IPS-15b (cell line): ENCODE measurements around the gene RAI1.

Experiments used
- H3K27me3 ChIP-seq: one replicate; pipeline ENCODE4 v1.6.1; 2013; ENCODE audit warnings: low read length; ENCODE audit not compliant: control insufficient read depth, insufficient read depth
- H3K36me3 ChIP-seq: one replicate; pipeline ENCODE4 v1.6.1; 2013; ENCODE audit warnings: low read length; ENCODE audit not compliant: control insufficient read depth, insufficient read depth
- H3K4me1 ChIP-seq: one replicate; pipeline ENCODE4 v1.6.1; 2013; ENCODE audit warnings: mild to moderate bottlenecking, low read length; ENCODE audit not compliant: control insufficient read depth, insufficient read depth
- H3K4me3 ChIP-seq: one replicate; pipeline ENCODE4 v1.5.1; 2013; ENCODE audit warnings: low read depth, low read length
- H3K9ac ChIP-seq: one replicate; pipeline ENCODE4 v1.6.1; 2013; ENCODE audit warnings: low read depth, mild to moderate bottlenecking, low read length
- H3K9me3 ChIP-seq: one replicate; pipeline ENCODE4 v1.6.1; 2013; ENCODE audit warnings: mild to moderate bottlenecking, low read length; ENCODE audit not compliant: control insufficient read depth, insufficient read depth

The RAI1 gene

DNA sequence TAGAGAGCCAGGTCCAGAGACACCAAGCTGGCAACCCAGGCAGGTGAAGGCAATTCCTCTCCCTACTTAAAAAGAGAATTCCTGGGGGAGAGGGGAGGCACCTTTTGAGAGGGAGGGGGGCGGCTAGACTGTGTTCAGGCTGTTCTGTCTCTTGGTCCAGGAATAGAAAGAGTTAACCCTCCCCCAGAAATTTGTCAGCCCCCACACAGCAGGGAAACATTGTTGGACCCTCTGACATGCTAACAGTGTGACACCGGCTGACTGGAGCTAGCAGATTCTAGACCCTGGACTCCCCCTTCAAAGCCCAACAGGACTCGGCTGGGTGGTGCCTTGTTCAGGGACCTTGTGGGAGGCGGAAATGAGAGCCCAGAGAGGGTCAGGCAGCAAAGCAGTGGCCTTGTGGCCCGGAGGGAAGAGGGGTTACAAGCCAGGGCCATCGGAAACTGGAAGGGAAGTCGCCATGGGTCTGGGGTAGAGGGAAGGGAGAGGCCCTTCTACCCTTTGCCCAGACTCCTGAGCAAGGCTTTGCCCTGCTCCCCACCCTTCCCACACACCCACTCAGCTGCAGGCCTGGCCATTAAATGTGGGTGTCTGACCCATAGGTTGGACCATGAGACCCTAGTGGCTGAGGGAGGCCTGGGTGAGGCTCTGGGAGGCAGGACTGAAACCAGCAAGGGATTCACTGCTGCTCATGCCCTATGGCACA lies 44.6 kb downstream of the RAI1 start:
- H3K36me3 ChIP-seq: no peaks in the 10 kb centered on the region
- peaks cover 90% of the 10 kb centered on the region for H3K27me3 ChIP-seq
- peaks cover 9% of the 10 kb centered on the region for H3K4me1 ChIP-seq
- no peak overlapping the region for H3K9ac ChIP-seq
- no peak overlapping the region for H3K4me3 ChIP-seq
- no peaks in the 10 kb centered on the region for H3K9me3 ChIP-seq

DNA sequence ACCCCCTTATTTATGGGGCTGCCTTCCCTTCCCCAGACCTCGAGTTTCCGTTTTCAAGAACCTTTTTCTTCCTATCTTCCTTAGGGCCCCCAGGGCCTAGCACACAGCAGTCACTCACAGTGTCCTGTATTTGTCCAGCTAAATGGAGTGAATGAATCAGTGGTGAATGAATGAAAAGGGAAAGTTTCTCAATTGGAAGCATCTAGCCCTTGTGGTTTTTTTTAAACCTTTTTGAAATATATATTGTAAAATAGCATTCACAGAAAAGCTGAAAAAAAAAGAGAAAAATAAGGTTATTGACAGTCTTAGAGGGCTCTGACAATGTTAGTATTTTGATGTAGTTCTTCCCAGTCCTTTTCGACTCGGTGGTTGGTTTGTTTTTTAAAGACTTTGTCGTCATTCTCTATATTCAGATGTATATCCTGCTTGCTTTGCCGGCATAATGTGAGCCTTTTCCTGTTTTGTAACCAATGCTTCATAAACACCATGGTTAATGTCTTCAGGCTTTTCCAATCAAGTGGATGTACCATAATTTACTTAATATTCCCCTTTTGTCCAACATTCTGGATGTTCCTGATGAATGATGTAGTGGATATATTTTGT lies 45.3 kb downstream of the RAI1 start:
- Histone ChIP-seq H3K4me1 (peaks cover 9% of the 10 kb centered on the region), H3K36me3 (no peaks in the 10 kb centered on the region), H3K9me3 (no peaks in the 10 kb centered on the region), H3K9ac (no peak overlapping the region), H3K27me3 (peaks cover 87% of the 10 kb centered on the region), H3K4me3 (no peak overlapping the region)

DNA sequence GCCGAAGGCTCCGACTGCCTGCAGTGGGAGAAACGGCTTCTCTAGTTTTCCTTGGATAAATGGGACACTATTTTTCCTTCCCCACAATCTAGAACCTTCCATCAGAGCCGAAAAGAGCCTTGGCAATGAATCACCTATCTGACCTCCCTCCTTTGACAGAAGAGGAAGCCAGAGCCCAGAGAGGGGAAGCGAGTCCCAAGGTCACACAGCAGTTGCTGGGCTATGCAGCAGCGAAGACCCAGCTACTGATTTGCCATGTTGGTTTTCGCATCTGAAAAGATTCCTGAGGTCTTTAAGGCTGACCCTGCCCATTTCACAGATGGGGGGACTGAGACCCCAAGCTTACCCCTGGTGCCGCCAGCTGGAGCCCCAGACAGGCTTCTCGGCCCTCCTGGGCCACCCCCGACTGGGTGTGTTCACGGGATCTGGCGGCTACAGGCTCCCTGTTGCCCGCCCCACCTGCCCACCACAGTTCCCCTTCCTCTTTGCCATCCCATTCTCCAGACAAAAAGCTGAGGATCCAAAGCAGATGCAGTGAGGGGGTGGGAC lies 45.9 kb downstream of the RAI1 start:
- peaks cover 9% of the 10 kb centered on the region for H3K4me1 ChIP-seq
- peaks cover 87% of the 10 kb centered on the region for H3K27me3 ChIP-seq
- peak overlapping the region; percentile 18 for H3K4me3 ChIP-seq
- no peaks in the 10 kb centered on the region for H3K9me3 ChIP-seq
- no peak overlapping the region for H3K9ac ChIP-seq
- H3K36me3 ChIP-seq: no peaks in the 10 kb centered on the region

DNA sequence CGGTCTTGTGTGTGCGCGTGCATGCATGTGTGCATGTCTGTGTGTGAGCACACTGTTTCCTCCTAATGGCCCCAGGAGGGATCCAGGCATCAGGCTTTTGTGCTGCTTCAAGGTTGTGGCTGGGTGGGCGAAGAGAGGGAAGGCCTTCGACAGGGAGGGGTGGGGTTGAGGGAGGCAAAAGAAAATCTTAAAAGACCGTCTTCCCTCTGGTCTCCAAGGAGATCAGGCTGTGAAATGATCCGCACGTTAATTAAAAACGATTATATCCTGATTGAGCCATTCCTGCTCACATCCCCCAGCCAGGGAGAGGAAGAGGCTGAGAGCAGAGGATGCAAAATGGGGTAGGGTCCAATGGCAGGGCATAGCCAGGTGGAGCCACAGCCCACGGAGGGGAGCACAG lies 46.9 kb downstream of the RAI1 start:
- H3K9ac ChIP-seq: no peak overlapping the region

DNA sequence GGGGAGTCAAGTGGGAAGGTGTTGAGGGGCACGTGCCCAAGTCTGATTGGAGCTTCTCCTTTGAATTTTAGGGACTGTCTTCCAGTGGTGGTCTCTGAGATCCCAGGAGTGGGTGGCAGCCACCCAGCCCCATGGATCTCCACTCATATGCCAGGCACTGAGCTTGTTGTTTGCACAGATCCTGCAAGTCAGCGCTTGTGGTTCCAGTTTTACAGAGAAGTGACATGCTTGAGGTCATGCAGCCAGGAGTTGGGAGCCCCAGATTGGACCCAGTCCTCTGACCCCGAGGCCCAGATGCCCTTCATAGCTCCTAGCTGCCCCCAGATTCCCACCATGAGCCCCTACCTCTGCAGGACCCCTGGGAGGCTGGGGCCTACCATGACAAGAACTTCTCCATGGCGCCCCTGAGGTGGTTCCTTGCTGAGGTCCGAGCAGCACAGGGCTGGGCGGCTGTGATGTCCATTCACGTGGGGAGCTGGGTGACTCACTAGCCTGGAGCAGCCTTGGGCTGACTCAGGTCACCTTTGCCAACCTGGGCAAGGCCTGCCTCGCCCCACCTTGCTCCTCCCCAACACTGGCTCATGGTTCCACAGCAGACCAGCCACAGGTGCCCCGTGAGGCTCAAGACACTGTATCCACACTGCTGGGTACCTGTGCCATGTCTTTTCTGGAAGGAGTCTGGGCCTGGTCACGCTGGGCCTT lies 47.4 kb downstream of the RAI1 start:
- peaks cover 86% of the 10 kb centered on the region for H3K27me3 ChIP-seq
- peaks cover 9% of the 10 kb centered on the region for H3K4me1 ChIP-seq
- H3K9ac ChIP-seq: no peak overlapping the region

More for the DNA sequence above, 46.9 kb downstream of the RAI1 start:
- Histone ChIP-seq H3K9me3 (no peaks in the 10 kb centered on the region), H3K4me3 (peak overlapping the region; percentile 2), H3K27me3 (peaks cover 85% of the 10 kb centered on the region), H3K36me3 (no peaks in the 10 kb centered on the region), H3K4me1 (peaks cover 9% of the 10 kb centered on the region)

DNA sequence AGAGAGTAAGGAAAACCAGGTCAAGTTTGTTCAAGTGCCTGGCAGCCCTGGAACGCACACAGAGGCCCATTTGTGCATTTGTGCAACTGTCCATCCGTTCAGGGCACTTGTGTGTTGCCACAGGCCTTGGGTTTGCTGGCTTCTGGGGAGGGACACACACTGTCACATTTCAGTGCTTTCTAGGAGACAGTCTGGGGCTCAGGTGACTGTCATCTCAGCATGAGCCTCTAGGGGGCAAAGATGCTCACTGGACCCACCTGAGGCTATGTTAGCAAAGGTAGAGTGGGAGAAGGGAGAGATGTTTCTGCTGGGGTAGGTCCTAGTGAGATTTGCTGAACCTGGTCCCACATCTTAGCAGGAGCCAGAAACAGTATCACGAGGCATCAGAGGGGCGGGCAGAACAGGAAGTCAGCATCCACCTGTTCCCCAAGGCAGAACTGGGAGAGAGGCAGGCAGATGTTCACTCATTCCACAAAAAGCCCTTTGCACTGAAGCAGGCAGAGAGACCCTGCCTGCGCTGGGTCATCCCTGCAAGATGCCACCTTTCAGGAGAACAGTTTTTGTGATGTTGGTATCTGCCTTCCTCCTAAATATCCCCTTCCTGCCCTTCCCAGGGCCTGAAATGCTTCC lies 48.5 kb downstream of the RAI1 start:
- H3K4me3 ChIP-seq: no peak overlapping the region
- peaks cover 9% of the 10 kb centered on the region for H3K4me1 ChIP-seq
- no peak overlapping the region for H3K9ac ChIP-seq
- peaks cover 88% of the 10 kb centered on the region for H3K27me3 ChIP-seq
- no peaks in the 10 kb centered on the region for H3K36me3 ChIP-seq
- H3K9me3 ChIP-seq: no peaks in the 10 kb centered on the region

More for the DNA sequence above, 47.4 kb downstream of the RAI1 start:
- Histone ChIP-seq H3K9me3 (no peaks in the 10 kb centered on the region), H3K36me3 (no peaks in the 10 kb centered on the region), H3K4me3 (peak overlapping the region; percentile 2)

DNA sequence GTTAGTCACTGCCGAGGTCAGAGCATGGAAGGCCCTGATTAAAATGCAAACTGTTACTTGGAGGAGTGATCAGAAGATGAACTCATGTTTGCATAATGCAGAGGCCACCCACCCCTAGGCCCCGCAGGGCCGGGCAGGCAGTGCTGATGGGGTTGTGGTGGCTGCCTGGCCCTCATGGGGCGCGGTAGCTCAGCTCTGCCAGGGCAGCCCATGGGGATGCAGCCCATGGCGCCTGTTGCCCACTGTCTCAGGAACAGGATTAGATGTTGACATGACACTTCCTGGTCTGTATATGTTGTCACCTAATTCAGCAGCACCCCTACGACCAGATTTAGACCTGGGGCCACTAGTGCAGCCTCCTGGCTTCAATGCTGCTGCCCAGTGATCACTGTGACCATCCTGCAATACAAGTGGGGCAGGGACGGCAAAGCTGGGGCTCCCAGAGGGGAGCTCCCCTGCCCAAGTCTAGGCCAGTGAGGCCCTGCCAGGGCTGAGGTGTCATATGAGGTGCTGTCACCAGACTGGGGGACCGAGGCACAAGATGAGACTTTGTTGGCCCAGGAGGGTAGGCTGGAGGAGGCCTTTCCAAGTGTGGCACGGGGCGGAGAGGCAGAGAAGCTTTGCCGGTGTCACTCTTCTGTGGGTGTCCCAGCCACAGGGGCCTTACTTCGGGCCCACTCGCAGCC lies 49.1 kb downstream of the RAI1 start:
- peaks cover 84% of the 10 kb centered on the region for H3K27me3 ChIP-seq
- H3K9me3 ChIP-seq: no peaks in the 10 kb centered on the region
- H3K4me1 ChIP-seq: peaks cover 9% of the 10 kb centered on the region
- H3K4me3 ChIP-seq: no peak overlapping the region
- no peak overlapping the region for H3K9ac ChIP-seq
- no peaks in the 10 kb centered on the region for H3K36me3 ChIP-seq

DNA sequence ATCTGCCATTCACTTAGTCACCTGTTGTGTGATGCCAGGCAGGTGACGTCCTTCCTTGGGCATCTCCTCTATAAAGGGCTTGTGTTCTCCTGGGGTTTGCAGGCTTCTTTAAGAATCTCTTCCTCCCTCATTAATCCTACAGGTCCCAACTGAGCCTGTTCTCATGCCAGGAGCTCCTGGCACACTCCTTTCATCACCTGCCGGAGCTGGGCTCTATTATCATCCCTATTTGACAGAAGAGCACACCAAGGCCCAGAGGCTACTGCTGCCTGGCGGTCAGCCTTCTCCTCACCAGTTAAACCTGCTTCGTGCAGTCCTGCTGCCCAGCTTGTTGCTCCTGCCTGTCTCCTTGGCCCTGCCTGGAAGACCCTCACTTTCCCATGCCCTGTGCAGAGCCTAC lies 51.2 kb downstream of the RAI1 start:
- Histone ChIP-seq H3K36me3 (no peaks in the 10 kb centered on the region), H3K4me1 (peaks cover 5% of the 10 kb centered on the region), H3K9ac (no peak overlapping the region), H3K27me3 (peaks cover 80% of the 10 kb centered on the region), H3K4me3 (no peak overlapping the region), H3K9me3 (no peaks in the 10 kb centered on the region)

DNA sequence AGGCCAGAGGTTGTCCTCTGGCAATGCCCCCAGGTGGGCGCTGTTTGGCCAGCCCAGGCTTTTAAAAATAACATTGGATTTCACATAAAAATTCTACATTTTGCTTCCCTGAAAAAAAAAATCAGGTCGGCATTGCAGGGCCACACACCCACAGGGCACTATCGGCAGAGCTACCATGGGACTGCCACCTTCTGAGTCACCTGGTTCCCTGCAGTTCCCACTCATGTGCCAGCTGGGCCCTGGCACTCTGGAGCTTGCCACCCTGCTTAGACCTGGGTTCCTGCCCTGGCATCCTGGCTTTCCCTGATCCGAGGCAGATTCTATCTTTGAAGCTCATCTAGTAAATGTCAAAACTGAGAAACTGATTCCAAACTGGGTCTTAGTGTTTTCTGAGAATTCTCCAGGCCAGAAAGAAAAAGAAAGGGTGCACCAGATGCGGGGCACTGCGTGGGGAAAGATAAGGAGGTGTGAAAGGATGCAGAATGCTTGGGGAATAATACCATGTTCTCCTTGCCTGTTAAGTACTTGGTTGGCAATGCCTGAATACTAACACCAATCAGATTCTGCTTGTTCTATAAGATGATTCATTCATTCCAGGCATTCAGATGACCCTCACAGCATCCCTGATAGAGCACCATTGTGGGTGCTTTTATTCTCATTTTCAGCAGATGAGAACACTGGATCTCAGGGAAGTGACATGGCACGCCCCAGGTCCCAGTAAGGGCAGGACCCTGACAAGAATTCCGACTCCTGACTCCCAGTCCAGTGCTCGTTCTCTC lies 51.8 kb downstream of the RAI1 start:
- no peak overlapping the region for H3K9ac ChIP-seq
- no peaks in the 10 kb centered on the region for H3K9me3 ChIP-seq
- H3K36me3 ChIP-seq: no peaks in the 10 kb centered on the region
- no peaks in the 10 kb centered on the region for H3K4me1 ChIP-seq
- no peak overlapping the region for H3K4me3 ChIP-seq
- H3K27me3 ChIP-seq: peaks cover 73% of the 10 kb centered on the region

DNA sequence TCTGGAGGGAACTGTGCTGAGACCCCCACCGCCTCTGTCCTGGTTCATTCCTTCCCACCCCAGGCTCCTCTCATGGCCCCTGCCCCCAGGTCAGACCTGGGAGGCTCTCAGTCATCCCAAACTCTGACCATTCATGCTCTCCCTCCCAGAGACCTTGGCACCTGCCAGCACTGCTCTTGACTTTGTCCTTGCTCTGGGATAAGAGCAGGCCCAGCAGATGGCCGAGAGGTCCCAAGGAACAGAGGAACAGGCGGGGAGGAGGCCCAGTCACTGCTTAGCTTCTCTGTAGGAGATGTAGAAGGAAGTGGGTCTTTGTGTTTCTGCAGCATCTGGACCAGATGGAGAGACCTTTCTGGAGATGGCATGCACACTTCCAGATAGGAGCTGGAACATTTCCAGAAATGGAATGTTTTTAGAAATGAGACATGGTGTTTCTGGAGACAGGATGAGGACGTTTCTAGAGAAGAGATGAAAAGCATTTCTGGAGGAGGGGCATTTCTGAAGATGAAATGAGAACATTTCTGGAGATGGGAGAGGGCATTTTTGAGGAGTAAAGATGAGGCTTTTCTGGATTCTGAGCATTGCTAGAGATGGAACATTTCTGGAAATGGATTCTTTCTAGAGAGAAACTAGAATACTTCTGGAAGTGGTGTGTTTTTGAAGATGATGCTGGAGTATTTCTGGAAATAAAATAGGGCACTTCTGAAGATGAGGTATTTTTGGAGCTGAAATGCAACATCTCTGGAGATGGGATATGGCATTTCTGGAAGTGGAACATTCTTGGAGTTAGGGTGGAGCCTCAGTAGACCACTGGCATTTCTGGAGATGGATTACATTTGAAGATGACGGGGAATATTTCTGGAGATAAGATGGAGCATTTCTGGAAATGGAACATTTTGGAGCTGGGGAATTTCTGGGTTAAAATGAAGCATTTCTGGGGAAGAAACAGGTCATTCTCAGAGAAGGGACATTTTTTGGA lies 55.2 kb downstream of the RAI1 start:
- peaks cover 4% of the 10 kb centered on the region for H3K4me1 ChIP-seq
- peaks cover 59% of the 10 kb centered on the region for H3K27me3 ChIP-seq
- H3K9ac ChIP-seq: no peak overlapping the region
- no peak overlapping the region for H3K4me3 ChIP-seq
- no peaks in the 10 kb centered on the region for H3K36me3 ChIP-seq
- no peaks in the 10 kb centered on the region for H3K9me3 ChIP-seq
